Measurements from ENCODE around the gene IQSEC2. TPM values are rescaled to one million over a fixed set of nuclear protein-coding genes. Genes with fewer than 3 reads are reported as not detected.

Gene IQSEC2
- total and polyA plus RNA-seq, 2 of the 13 experiments (the other 11 are each of a cell fraction or from before 2014, with no cell fraction given) = 0.13 to 0.21 TPM

GRCh38 chrX:53230116-53230515, 51.3 kb downstream of the IQSEC2 start (continued):
- TF ChIP-seq BCLAF1 (IDR thresholded peaks at IDR 0.05) (no peak), NFYB (CRISPR knock-in tag; IDR thresholded peaks at IDR 0.05) (no peak), FOSL2 (CRISPR knock-in tag; IDR thresholded peaks at IDR 0.05) (no peak), CBX5 (CRISPR knock-in tag; IDR thresholded peaks at IDR 0.05; ENCODE audit: borderline replicate concordance) (no peak), SKI (IDR thresholded peaks at IDR 0.05; ENCODE audit: partially characterized antibody) (no peak), RBM39 (IDR thresholded peaks at IDR 0.05; ENCODE audit: low read depth, low read length, poor library complexity, severe bottlenecking) (no peak), CBFB (CRISPR knock-in tag; IDR thresholded peaks at IDR 0.05) (no peak), ZNF816 (CRISPR knock-in tag; IDR thresholded peaks at IDR 0.05; ENCODE audit: borderline replicate concordance) (no peak), ZNF674 (CRISPR knock-in tag; IDR thresholded peaks at IDR 0.05; ENCODE audit: low read depth) (no peak), NR2F6 (IDR thresholded peaks at IDR 0.05) (no peak), NR2F6 (CRISPR knock-in tag; IDR thresholded peaks at IDR 0.05) (no peak), ZNF615 (CRISPR knock-in tag; IDR thresholded peaks at IDR 0.05; ENCODE audit: borderline replicate concordance) (no peak)
- TF ChIP-seq, protein P1, sequence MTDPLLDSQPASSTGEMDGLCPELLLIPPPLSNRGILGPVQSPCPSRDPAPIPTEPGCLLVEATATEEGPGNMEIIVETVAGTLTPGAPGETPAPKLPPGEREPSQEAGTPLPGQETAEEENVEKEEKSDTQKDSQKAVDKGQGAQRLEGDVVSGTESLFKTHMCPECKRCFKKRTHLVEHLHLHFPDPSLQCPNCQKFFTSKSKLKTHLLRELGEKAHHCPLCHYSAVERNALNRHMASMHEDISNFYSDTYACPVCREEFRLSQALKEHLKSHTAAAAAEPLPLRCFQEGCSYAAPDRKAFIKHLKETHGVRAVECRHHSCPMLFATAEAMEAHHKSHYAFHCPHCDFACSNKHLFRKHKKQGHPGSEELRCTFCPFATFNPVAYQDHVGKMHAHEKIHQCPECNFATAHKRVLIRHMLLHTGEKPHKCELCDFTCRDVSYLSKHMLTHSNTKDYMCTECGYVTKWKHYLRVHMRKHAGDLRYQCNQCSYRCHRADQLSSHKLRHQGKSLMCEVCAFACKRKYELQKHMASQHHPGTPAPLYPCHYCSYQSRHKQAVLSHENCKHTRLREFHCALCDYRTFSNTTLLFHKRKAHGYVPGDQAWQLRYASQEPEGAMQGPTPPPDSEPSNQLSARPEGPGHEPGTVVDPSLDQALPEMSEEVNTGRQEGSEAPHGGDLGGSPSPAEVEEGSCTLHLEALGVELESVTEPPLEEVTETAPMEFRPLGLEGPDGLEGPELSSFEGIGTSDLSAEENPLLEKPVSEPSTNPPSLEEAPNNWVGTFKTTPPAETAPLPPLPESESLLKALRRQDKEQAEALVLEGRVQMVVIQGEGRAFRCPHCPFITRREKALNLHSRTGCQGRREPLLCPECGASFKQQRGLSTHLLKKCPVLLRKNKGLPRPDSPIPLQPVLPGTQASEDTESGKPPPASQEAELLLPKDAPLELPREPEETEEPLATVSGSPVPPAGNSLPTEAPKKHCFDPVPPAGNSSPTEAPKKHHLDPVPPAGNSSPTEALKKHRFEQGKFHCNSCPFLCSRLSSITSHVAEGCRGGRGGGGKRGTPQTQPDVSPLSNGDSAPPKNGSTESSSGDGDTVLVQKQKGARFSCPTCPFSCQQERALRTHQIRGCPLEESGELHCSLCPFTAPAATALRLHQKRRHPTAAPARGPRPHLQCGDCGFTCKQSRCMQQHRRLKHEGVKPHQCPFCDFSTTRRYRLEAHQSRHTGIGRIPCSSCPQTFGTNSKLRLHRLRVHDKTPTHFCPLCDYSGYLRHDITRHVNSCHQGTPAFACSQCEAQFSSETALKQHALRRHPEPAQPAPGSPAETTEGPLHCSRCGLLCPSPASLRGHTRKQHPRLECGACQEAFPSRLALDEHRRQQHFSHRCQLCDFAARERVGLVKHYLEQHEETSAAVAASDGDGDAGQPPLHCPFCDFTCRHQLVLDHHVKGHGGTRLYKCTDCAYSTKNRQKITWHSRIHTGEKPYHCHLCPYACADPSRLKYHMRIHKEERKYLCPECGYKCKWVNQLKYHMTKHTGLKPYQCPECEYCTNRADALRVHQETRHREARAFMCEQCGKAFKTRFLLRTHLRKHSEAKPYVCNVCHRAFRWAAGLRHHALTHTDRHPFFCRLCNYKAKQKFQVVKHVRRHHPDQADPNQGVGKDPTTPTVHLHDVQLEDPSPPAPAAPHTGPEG (CRISPR knock-in tag; IDR thresholded peaks at IDR 0.05) = no peak
- TF ChIP-seq, protein P2, sequence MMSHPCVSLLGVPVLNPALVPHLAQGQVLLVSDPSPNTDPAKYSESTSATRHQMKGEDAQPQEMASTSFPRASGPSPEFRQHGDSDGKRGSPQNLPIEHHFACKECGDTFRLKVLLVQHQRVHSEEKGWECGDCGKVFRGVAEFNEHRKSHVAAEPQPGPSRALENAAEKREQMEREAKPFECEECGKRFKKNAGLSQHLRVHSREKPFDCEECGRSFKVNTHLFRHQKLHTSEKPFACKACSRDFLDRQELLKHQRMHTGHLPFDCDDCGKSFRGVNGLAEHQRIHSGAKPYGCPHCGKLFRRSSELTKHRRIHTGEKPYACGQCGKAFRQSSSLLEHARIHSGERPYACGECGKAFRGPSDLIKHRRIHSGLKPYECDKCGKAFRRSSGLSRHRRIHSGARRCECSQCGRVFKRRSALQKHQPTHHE (CRISPR knock-in tag; IDR thresholded peaks at IDR 0.05; ENCODE audit: borderline replicate concordance) = no peak
